B cell (primary cell): ENCODE results near the gene TBC1D22A. TPM values are rescaled to one million over a fixed set of nuclear protein-coding genes. Genes with fewer than 3 reads are reported as not detected.

Experiments
- ATAC-seq: fragments of 200-7000 bp; cut with Tn5 transposase; one replicate; pipeline ENCODE4 v1.10.0; 2021; ENCODE audit warnings: low read depth, mild to moderate bottlenecking, moderate number of reproducible peaks, moderate library complexity
- CTCF ChIA-PET: fragments of 350-600 bp; sonication (Branson Sonifier 250); formaldehyde crosslinking; loops from one replicate; lab custom pipeline; 2021; ENCODE audit warnings: antibody characterized with exemption, inconsistent platforms; lab: Charles Lee
- POLR2A ChIA-PET: fragments of 350-600 bp; sonication (Branson Sonifier 250); formaldehyde crosslinking; loops from one replicate; lab custom pipeline; 2021; ENCODE audit warnings: antibody characterized with exemption; lab: Charles Lee
- DNase-seq: peaks from one replicate; pipeline ENCODE4 v3.0.0; 2013
- H2AFZ ChIP-seq: 2 replicates; pipeline ENCODE4 v1.6.1; 2012; ENCODE audit warnings: mild to moderate bottlenecking, low read depth, low read length; ENCODE audit not compliant: insufficient read depth, poor library complexity, severe bottlenecking
- H3K27ac ChIP-seq, 2 donors: 1 replicate in 1 of 2; 2 replicates in 1 of 2; pipeline ENCODE4 v1.5.1; 2012 to 2013; ENCODE audit warnings: low read length in 2 of 2, mild to moderate bottlenecking in 2 of 2, moderate library complexity in 1 of 2
- H3K27me3 ChIP-seq, 4 experiments: fragments of 200-600 bp in 1 of 4; sonication (generic) in 1 of 4; replicated peaks in 1 of 4; 1 replicate in 2 of 4; 2 replicates in 2 of 4; pipeline versions ENCODE4 v1.6.1 to v1.7.0; 2013 to 2016; ENCODE audit warnings: low read length in 3 of 4, mild to moderate bottlenecking in 2 of 4, mixed read lengths in 1 of 4, moderate library complexity in 1 of 4; ENCODE audit not compliant: insufficient read depth in 4 of 4, control insufficient read depth in 3 of 4; ENCODE audit errors: control extremely low read depth in 1 of 4
- H3K36me3 ChIP-seq, 2 experiments: replicated peaks in 1 of 2; 1 replicate in 1 of 2; 2 replicates in 1 of 2; pipeline versions ENCODE4 v1.6.1 to v1.7.1; 2013; ENCODE audit warnings: low read length in 1 of 2; ENCODE audit not compliant: insufficient read depth in 2 of 2, control insufficient read depth in 1 of 2; ENCODE audit errors: control extremely low read depth in 1 of 2, extremely low read depth in 1 of 2
- H3K4me1 ChIP-seq, 2 donors: fragments of 200-600 bp in 1 of 2; sonication (generic) in 1 of 2; 1 replicate in 1 of 2; 2 replicates in 1 of 2; pipeline versions ENCODE4 v1.5.1 to v1.6.1; 2013 to 2017; ENCODE audit warnings: low read length in 2 of 2; ENCODE audit not compliant: control insufficient read depth in 2 of 2, insufficient read depth in 2 of 2
- H3K4me2 ChIP-seq: replicated peaks from 2 replicates; pipeline ENCODE3; 2012; ENCODE audit warnings: mild to moderate bottlenecking, low read depth, low read length; ENCODE audit not compliant: poor library complexity, severe bottlenecking
- H3K4me3 ChIP-seq, 5 experiments: fragments of 200-600 bp in 1 of 5; sonication (generic) in 1 of 5; 1 replicate in 3 of 5; 2 replicates in 2 of 5; pipeline versions ENCODE4 v1.5.1 to v1.7.0; 2011 to 2016; ENCODE audit warnings: low read length in 4 of 5, mild to moderate bottlenecking in 4 of 5, low read depth in 2 of 5, control low read depth in 1 of 5, moderate library complexity in 1 of 5; ENCODE audit not compliant: insufficient read depth in 1 of 5; ENCODE audit errors: control extremely low read depth in 1 of 5, extremely low read depth in 1 of 5
- H3K79me2 ChIP-seq: fragments of 200-600 bp; sonication (generic); one replicate; pipeline ENCODE4 v1.6.0; 2016; ENCODE audit warnings: low read length; ENCODE audit not compliant: control insufficient read depth, insufficient read depth
- H3K9ac ChIP-seq: fragments of 200-600 bp; sonication (generic); 2 replicates; pipeline ENCODE4 v1.6.1; 2017; ENCODE audit warnings: mild to moderate bottlenecking, low read length, moderate library complexity
- H3K9me3 ChIP-seq, 3 donors: one replicate each; pipeline versions ENCODE4 v1.6.1 to v1.7.1; 2013; ENCODE audit warnings: low read length in 2 of 3; ENCODE audit not compliant: control insufficient read depth in 2 of 3, insufficient read depth in 1 of 3; ENCODE audit errors: control extremely low read depth in 1 of 3
- H4K20me1 ChIP-seq: 2 replicates; pipeline ENCODE4 v1.6.0; 2012; ENCODE audit warnings: mild to moderate bottlenecking, low read length; ENCODE audit not compliant: insufficient read depth, control insufficient read depth, poor library complexity, severe bottlenecking
- H3K27ac Mint-ChIP-seq: one replicate; pipeline ENCODE4 v1.8.0; 2021; ENCODE audit warnings: mixed read lengths
- H3K27me3 Mint-ChIP-seq: one replicate; pipeline ENCODE4 v1.8.0; 2021; ENCODE audit warnings: mixed read lengths
- H3K4me1 Mint-ChIP-seq: one replicate; pipeline ENCODE4 v1.8.0; 2021; ENCODE audit warnings: mixed read lengths
- H3K4me3 Mint-ChIP-seq: one replicate; pipeline ENCODE4 v1.8.0; 2021; ENCODE audit warnings: mixed read lengths
- H3K9me3 Mint-ChIP-seq: one replicate; pipeline ENCODE4 v1.8.0; 2022; ENCODE audit warnings: mixed read lengths; ENCODE audit not compliant: insufficient read depth
- CTCF ChIP-seq: fragments of 200-600 bp; IDR thresholded peaks from one replicate; pipeline ENCODE4 v1.8.0; 2022; ENCODE audit warnings: antibody characterized with exemption, mild to moderate bottlenecking
- EZH2 ChIP-seq: IDR thresholded peaks from 2 replicates; pipeline ENCODE4 v1.6.1; 2012; ENCODE audit warnings: borderline replicate concordance, low read depth, mild to moderate bottlenecking, moderate library complexity, low read length; ENCODE audit not compliant: insufficient read depth, poor library complexity, severe bottlenecking
- WGBS: methylation state at CpG from one replicate; pipeline ENCODE4 v1.1.5; 2013; ENCODE audit warnings: missing lambda C conversion rate; ENCODE audit not compliant: insufficient coverage; 5-methylcytosine and 5-hydroxymethylcytosine counted together
- intact Hi-C: fragments of 100-400 bp; cut with micrococcal nuclease; formaldehyde crosslinking; loops from one replicate; pipeline ENCODE4 v1.10.0; 2022
- polyA plus RNA-seq: library from polyadenylated mRNA; depleted of rRNA; stranded (reverse); fragments of >200 nt; gene quantifications from 2 replicates; pipeline ENCODE4 v1.2.3, GENCODE V29; 2012
- total RNA-seq, 2 donors: library from RNA; stranded (reverse); fragments of 120-200 nt in 1 of 2; gene quantifications; 1 replicate in 1 of 2; 2 replicates in 1 of 2; pipeline versions ENCODE4 v1.2.3 to v1.2.4, GENCODE V29; 2013 to 2022

Gene TBC1D22A
- total and polyA plus RNA-seq, 2 donors (not counting 1 experiment from before 2014, with no cell fraction given): 73.8 to 128 TPM

DNA sequence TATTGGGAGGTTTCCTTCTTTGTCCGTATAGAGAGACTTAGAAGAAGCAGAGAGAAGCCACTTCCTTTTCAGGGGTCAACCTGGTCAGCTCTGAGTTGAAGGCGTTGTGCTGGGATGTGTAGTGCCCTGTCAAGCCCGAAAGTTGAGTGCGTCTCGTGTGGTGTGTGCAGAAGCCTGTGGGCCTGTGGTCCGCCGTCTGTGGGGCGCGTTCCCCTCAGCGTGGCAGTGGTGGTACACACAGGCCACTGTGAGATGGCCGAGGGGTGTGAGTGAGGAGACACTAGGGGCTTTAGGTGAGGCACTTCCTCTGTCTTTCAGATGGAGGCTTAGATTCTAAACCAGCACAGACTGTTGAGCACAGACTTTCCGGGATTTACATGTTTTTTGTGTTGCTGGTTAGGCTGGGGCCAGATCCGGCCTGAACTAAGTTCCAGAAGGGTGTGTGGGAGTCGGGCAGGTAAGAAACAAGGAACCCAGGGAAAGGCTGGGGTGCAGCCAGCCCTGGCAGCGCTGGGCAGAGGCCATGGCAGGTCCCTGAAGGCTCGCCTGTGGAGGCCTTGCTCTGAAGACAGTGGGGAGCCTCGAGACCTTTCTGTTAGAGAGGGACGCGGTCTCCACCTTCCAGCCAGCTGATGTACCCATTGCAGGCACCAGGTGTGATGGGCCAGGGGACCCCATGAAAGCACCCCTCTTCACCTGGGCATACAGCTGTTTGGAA is 194.2 kb downstream of the TBC1D22A start:
- 96% methylated on average over 19 of the region's 19 CpGs for WGBS

More for the DNA sequence above, 194.2 kb downstream of the TBC1D22A start:
- Mint-ChIP-seq H3K27me3 (no peaks in the 10 kb centered on the region), H3K4me1 (peaks cover 5% of the 10 kb centered on the region), H3K4me3 (no peak overlapping the region), H3K27ac (no peak overlapping the region), H3K9me3 (no peaks in the 10 kb centered on the region)
- Histone ChIP-seq H4K20me1 (peaks cover 99% of the 10 kb centered on the region), H3K4me3 (no peak overlapping the region), H3K36me3 (peaks cover 1 to 50% of the 10 kb centered on the region in 2 experiments), H3K9me3 (no peaks in the 10 kb centered on the region), H3K27ac (no peak overlapping the region), H3K27me3 (no peaks in the 10 kb centered on the region), H3K4me1 (no peaks in the 10 kb centered on the region), H2AFZ (no peak overlapping the region), H3K4me2 (no peak overlapping the region), H3K9ac (no peak overlapping the region), H3K79me2 (peaks cover 92% of the 10 kb centered on the region)
- TF ChIP-seq CTCF (no peak), EZH2 (no peak)
- no peak for DNase-seq
- intact Hi-C loops: no loop called here
- ChIA-PET CTCF (no interaction called here), POLR2A (no interaction called here)
- ATAC-seq: no peak
